GM12865 (cell line): Measurements from ENCODE around the gene GABRB1.

Experiments
- DNase-seq: peaks from one replicate; pipeline ENCODE4 v3.0.0; 2010; ENCODE audit warnings: low read depth
- H3K4me3 ChIP-seq: 2 replicates; pipeline ENCODE4 v1.5.1; 2011; ENCODE audit warnings: mild to moderate bottlenecking, low read depth, low read length, control low read depth
- TF ChIP-seq, protein P1 (sequence below): IDR thresholded peaks from 2 replicates; pipeline ENCODE4 v1.5.1; 2011; ENCODE audit warnings: low read length, control low read depth, low read depth, inconsistent platforms; ENCODE audit not compliant: insufficient read depth; ENCODE audit errors: missing control alignments

GABRB1 gene

DNA sequence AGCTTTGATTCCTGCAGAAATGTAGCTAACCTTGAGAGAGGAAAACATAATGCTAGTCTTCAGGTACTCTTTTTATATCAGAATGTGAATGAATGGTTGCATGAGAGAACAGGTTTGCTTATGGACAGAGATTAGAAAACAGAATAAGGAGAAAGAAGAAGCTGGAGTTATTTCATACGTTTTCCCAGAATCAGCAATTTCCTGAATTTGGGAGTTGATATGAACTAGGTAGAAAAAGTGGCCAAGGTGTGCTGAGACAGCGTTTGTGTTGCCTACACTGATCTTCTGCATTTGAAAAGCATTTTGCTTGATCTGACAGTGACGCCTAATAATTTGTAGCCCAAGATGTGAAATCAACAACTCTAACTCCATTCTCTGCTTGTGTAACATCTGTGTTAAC is 12.5 kb downstream of the GABRB1 start:
- H3K4me3 ChIP-seq: no peak overlapping the region
- DNase-seq: no peak
- TF ChIP-seq, protein P1, sequence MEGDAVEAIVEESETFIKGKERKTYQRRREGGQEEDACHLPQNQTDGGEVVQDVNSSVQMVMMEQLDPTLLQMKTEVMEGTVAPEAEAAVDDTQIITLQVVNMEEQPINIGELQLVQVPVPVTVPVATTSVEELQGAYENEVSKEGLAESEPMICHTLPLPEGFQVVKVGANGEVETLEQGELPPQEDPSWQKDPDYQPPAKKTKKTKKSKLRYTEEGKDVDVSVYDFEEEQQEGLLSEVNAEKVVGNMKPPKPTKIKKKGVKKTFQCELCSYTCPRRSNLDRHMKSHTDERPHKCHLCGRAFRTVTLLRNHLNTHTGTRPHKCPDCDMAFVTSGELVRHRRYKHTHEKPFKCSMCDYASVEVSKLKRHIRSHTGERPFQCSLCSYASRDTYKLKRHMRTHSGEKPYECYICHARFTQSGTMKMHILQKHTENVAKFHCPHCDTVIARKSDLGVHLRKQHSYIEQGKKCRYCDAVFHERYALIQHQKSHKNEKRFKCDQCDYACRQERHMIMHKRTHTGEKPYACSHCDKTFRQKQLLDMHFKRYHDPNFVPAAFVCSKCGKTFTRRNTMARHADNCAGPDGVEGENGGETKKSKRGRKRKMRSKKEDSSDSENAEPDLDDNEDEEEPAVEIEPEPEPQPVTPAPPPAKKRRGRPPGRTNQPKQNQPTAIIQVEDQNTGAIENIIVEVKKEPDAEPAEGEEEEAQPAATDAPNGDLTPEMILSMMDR: no peak

DNA sequence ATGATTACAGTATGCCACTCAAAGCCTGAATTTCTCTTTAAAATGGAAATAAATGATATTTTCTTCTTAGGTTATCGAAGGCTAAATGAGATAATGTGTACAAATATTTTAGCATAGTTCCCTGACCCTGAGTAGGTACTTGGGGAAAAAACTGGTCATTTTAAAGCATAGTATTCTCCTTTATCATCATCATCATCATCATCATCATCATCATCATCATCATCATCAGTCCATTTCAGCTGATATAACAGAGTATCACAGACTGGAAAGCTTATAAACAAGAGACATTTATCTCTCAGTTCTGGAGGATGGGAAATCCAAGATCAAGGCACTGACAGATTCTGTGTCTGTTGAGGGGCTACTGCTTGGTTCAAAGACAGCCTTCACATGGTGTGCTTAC is 13.9 kb downstream of the GABRB1 start:
- no peak overlapping the region for H3K4me3 ChIP-seq
- TF ChIP-seq, protein P1: no peak

DNA sequence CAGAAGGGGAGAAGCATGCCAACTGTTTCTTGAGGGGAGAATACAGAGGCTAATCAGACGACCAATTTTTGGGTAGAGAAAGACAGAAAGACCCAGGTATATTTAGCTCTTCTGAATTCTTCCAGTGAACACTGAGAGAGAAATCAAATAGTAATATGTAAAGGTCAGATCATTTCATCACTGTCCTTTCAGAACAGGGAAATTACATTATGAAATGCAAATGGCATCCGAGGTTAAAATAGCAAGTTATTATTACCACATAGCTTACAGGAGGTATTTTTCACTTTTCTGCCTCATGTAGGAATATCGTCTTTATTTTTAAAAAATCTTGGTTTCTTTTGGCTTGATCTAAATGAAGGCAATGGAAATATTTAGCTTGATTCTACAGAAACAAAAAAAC is 18.0 kb downstream of the GABRB1 start:
- TF ChIP-seq, protein P1: no peak

More for the DNA sequence above, 13.9 kb downstream of the GABRB1 start:
- DNase-seq: no peak

DNA sequence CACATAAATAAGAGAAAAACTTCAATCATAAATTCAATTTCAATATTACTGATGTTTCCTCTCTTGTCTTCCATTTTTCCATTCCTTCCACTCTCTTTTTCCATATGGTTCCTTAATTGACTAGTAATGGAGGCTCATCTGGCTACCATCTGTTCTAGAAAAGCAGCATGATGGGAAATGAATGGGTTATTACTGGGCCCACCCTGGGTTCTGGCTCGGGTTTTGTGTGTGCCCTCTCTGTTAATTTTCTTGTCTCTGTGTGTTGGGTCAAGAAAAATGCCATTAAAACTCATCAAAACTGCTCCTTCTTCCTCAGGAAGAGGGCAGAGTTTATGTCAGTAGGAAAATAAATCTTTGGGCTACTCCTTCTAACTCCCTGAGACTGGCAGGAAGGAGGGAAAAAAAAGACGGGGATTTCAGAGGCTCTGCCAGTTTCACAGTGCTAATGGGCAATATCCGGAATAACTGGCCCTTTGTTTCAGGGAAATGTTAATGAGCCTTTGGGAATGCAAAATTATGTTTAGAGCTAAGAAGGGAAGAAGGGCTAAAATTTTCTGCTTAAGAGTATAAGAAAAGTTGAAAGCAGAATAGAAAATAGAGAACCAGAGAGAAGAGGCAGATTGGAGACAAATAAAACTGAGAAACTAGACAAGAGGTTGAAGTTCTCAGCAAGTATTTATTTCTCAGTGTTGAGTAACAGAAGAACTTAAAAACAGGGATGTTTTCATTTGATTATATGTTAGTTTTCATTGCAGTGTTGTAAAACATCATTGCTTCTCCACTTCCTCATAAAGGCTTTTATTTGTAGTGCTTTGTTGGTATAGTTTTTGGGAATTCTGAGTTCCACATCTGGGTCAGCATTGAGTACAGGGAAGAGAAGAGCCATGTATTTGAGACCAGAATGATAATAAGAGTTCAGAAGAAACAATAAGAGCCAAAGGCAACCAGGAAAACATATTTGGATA is 19.7 kb downstream of the GABRB1 start:
- H3K4me3 ChIP-seq: no peak overlapping the region
- TF ChIP-seq, protein P1: no peak
- DNase-seq: no peak

More for the DNA sequence above, 18.0 kb downstream of the GABRB1 start:
- no peak for DNase-seq
- H3K4me3 ChIP-seq: no peak overlapping the region

DNA sequence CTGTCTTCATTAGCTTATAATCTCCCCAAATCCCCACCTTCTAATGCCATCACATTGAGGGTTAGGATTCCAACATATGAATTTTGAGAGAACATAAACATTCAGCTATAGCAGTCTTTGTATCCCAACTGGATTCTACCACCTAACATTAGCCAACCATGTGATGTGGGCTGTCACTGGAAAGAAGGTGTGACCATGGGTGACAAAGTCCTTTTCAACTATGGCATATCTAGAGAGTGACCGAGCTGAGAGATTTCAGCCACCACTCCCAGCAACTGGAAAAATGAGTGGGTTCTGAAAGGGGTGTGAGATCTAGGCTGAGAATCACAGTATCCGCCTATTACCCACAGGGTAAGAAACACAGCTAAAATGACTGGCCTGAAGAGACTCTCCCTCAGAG is 22.1 kb downstream of the GABRB1 start:
- H3K4me3 ChIP-seq: no peak overlapping the region
- DNase-seq: no peak
- TF ChIP-seq, protein P1: no peak

DNA sequence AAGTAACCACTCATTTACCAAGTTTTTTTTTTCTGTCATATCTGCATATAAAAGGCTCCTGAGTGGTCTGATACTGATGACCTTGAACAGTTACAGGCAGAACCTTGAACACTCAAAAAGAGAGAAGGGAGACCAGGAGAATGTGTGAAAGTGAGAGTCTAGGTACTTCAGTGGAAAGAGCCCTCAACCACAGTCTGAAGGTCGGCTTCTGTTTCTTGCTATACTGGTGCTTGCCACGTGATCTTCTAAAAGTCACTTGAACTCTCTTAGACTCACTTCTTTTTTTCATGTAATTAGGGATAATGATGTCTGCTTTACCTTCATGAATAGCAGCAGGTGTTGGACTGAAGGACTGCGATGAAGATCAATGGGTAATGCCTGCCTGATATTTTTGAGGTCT is 22.8 kb downstream of the GABRB1 start:
- no peak overlapping the region for H3K4me3 ChIP-seq
- peak; percentile 1 for DNase-seq
- TF ChIP-seq, protein P1: no peak

DNA sequence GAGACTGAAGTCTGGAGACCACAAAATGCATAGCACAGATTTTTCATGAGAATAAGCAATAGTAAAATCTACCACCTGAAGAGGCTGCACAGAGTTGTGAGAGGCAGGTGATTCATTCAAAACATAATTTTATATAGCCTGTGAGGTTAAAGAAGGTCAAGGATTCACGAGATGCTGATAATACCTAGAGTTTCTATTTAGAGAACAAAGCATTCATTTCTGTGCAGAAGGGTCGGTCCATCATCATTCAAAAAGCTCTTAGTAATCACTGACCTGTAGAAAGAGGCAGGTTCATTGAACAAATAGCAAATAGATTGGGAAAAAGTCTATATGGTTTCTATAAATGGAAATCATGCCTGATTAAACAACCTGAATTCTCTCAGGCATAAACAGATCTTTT is 26.6 kb downstream of the GABRB1 start:
- DNase-seq: no peak
- no peak overlapping the region for H3K4me3 ChIP-seq
- TF ChIP-seq, protein P1: no peak
